Dermis microvascular lymphatic vessel endothelial cell (primary cell): ENCODE results near the gene CDH13. TPM values are rescaled to one million over a fixed set of nuclear protein-coding genes. Genes with fewer than 3 reads are reported as not detected.
A peak's percentile ranks its signal among the peaks of the same experiment; 100 is the strongest.

Source experiments
- DNase-seq, 2 donors: peaks; one replicate each; pipeline versions ENCODE4 v3.0.0 to v3.0.0-alpha.2; 2010; ENCODE audit warnings: low read depth in 2 of 2
- total RNA-seq: library from RNA; depleted of rRNA; stranded (reverse); fragments of >200 nt; gene quantifications from 2 replicates; pipeline ENCODE4 v1.2.1, GENCODE V29; 2014

Gene CDH13
- total RNA-seq, 1 donor from 2014 or later = 68.9 TPM

DNA sequence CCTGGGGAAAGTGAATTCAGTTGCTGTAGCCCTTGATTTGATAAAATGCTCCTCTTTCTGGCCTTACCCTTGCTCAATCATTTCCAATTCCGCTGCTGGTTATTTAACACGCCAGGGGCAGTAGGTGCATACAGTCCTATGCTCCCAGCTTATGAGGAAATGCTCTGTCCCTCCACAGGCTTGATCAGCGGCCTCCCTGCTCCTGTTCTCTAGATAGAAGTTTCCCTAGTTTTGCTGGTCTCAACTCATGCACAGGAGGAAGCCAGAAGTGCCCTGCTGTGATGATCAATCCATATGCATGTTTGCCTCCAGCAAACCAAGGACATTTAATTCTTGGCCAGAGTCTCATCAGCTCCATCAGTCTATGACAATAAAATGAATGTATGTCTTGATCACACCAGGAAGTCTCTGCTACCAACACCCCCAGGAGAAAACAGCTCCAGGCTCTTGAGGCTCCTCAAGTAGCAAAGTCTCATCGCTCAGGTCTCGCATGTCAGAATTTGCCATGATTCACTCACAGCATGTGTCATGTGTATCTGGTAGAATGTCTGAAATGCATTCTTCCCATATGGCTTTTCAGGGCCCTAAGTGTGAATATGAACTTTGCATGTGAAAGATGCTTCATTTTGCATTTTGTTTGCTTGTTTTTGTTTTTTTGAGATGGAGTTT lies 208.9 kb downstream of the CDH13 start:
- DNase-seq = no peak

DNA sequence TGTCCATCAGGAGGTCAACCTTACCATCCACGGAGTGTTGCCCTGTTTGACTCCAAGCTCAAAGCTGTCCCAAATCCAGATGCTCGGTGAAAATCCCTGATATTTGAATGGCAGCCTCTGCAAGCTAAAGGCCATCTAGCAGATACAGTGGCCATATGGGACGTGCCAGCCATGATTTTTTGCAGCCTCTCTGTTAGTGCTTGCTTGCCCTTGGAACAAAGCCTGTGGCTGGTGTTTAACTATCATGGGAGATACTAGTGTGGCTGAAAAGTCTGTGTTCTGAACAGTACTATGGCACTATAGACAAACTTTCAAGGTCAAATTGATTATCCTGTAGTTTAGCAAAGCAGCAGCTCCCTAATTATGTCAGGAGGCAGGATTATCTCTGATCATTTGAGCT lies 214.3 kb downstream of the CDH13 start:
- DNase-seq = no peak

DNA sequence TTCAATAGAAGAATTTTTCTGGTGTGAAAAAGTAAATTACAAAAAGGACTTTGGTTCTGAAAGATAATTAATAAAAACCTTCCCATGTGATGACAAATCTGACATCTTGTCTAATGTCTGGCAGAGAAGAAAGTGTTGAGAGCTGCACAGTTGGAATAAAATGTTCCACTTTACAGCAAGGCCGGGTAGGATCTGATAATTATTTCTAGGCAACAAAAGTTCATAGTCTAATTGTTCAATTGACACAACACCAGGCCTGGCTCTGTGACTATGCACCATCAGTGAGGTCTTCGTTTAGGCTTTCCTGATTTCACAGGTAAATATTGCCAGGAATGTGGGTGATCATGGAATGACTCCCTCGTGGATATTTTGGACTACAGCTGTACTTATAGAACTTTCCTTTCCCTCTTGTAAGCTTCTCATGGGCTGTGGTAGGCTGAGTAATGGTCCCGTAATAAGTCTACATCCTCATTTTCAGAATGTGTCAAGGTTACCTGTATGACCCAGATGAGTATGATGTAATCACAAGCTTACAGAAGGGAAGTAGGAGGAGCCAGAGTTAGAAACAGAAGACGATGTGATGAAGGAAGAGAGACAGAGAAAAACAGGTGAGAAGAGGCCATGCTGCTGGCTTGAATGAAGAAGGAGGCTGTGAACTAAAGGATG lies 217.0 kb downstream of the CDH13 start:
- DNase-seq = no peak

DNA sequence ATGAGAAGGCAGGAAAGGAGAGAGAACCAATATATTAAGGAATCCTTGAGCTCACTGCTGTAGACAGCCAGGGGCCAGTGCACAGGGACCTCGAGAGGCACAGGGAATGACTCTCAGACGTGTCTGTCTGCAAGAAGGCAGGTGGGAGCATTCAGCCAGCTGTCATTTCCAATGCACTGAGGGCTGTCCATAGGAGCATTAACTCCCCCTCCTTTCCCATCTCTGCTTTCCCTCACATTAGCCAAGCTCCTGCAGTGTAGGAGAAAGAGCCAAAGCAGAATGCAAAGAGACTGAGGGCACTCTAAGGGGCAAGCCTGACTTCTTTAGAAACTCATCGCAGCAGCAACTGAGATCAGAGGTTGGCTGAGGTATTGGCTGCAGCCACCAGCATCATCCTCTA lies 218.3 kb downstream of the CDH13 start:
- no peak for DNase-seq

DNA sequence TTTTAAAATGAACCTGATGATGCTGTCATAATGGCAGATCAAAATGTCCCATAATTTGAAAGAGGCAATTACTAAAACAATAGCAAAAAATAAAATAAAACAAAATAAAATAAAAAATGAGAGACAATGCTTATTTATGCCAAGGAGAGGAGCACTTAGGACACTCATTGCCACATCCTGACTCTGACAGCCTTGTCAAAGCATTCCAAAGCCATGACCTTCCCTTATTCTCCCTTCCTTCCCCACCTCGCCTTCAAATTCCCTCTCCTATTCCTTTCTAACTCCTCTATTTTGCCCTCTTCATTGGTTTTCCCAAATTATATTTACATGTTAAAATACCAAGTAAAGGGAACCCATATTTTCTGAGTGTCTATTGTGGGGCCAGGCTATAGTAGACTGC lies 220.0 kb downstream of the CDH13 start:
- DNase-seq = no peak

DNA sequence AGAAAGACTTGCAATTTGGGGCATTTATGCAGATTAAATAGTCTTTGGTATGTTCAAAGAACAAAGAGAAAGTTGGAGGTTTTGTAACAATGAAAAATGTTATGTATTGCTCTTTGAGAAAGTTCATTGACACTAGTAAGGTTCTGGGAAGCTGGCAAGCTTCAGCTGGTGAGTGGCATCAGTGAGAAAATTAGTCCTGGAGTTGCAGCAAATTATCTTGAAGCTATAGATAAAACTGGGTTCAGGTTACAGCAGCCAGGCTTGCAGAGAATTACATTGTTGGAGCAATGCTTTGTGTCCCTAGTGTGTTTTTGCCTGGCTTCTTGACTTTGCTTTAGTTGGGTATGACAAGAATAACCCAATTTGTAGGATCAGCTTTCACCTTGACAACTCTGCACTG lies 221.2 kb downstream of the CDH13 start:
- no peak for DNase-seq

DNA sequence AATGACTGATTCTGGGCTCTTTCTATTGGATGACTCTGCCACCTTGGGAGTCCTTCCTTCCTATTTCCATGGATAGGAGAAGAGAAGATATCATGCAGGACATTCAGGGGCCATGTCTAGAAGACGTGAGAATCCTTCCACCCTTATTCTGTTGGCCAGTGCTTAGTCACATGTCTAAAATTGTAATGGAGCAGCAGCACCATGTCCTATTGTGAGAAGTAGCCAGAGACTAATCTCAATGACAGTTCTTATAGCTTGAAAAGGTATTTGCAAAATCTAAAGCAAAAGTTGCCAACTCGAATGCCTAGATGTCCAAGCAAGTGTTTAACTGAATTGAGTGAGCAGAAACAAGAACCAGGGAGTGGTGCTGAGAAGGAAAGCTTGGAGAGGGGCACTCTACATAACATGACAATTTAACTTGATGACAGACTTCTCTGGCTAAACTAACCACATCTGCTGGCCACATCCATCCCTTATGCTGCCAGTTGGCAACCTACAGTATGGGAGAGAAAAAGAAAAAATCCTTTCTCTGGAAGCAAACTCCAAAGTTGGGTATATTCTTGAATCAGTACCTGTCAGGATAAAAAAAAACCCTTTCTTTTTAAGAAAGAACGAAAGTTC lies 225.7 kb downstream of the CDH13 start:
- DNase-seq = no peak

DNA sequence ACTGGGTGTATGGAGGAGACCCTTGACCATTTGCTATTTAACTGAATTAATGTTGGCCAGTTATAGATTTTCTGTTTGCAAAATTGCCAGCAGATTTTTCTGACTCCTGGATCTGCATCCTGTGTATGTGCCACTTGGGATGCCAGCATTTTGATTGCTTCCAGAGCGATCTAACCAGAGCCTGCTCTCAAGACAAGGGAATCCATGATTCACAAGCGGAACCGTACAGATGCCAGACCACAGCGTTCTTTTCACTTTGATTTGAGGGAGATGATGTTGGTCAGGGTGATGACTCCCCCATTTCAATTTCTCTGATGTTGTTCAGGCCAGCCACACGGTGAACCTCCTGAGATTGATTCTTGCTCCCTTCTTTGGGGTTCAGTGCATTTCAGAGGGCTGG lies 228.7 kb downstream of the CDH13 start:
- DNase-seq = no peak

DNA sequence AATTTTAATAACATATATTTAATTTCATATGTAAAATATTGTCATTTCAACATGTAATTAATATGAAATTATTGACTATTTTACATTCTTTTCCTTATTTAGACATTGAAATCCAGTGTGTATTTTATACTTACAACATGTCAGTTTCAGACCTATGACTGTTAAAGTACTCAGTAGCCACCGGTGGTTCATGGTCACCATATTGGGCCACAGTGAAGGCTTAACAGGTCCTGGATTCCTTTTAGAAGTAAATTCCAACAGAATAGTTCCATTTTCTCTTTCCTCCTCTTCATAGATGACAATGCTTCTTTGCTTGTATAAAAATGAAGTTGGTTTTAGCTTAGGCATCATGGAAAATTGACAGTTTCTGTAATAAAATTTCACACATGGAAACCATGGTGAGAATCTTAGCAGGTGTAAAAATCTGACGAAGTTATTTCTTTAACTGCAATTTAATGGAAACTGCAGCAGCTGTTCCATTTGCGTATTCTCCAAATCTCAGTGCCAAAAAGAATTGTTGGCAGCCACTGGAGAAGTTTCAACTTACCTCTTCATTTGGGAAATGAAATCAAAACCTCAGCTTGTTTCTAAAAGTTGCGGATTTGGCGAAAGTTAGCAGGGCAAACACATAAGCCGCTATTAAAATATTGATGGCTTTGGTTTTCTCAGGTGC lies 231.1 kb downstream of the CDH13 start:
- no peak for DNase-seq

DNA sequence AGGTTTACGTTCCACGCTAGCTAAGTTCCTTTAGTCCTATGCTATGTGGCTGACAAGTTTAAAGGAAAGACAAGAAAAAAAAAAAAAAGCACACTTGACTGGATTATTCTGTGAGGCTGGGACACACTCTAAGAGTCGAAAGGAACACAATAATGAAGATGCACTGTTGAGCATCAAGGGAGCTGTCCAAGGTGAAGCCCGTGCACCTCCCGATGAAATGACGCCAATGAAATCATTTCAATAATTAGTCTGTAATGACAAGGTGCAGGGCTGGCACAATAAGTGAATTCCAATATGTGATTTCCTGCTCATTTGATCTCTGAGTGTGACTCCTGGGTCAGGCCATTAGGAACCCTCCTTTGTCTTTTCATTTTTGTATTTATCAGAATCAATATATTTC lies 232.9 kb downstream of the CDH13 start:
- no peak for DNase-seq

DNA sequence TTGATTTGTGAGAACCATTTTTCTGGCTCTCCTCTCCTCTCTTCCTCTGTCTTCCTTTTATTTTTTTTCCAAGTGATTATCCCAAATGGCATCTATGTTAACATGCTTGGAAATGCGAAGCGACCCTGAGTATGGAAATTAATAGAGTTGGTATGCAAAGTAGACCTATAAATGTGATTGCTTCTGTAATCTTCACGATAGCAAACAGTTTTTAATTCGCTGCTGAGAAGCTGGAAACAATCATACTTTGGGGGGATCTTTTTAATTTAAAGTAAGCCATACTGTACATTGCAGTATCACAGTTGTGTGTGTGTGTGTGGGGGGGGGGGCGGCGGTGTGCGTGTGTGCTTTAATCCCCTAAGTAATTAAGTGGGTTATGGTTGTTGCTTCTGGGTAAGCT lies 233.3 kb downstream of the CDH13 start:
- DNase-seq = no peak

DNA sequence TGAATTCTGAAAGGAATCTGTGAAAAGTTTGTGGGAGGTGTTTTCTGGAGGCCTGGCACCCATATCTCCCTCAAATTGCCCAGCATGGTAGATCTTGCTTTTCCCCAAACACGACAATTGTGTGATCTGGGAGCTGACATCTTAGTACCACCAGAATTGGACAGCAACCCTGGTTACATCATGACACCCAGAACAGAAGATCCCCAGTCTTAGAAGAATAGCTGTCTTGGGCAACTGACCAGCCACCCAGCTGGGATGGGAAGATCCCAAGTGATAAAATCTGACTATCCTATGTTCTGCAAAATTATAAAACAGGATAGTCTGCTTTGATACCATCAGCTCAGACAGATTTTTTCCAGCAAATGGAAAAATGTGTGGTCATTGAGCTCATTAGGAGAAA lies 235.3 kb downstream of the CDH13 start:
- no peak for DNase-seq

DNA sequence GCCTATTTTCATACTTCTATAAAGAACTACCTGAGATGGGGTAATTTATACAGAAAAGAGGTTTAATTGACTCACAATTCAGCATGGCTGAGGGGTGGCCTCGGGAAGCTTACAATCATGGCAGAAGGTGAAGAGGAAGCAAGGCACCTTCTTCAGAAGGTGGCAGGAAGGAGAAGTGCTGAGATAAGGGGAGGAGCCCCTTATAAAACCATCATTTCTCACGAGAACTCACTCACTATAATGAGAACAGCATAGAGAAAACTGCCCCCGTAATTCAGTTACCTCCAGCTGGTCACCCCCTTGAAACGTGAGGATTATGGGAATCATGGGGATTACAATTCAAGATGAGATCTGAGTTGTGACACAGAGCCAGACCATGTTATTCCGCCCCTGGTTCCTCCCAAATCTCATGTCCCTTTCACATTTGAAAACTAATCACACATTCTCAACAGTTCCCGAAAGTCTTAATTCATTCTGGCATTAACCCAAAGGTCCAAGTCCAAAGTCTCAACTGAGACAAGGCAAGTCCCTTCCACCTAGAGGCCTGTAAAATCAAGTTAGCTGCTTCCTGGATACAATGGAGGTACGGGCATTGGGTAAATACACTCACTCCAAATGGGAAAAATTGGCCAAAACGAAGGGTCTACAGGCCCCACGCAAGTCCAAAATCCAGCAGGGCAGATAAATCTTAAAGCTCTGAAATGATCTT lies 237.7 kb downstream of the CDH13 start:
- no peak for DNase-seq

DNA sequence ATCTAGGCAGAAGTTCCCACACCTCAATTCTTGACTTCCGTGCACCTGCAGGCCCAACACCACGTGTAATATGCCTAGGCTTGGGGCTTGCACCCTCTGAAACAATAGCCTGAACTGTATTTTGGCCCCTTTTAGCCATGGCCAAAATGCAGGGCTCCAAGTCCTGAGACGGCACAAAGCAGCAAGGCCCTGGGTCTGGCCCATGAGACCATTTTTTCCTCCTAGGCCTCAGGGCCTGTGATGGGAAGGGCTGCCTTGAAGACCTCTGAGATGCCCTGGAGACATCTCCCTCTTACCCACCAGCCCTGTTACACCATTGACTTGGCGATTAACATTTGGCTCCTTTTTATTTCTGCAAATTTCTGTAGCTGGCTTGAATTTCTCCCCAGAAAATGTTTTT lies 238.6 kb downstream of the CDH13 start:
- DNase-seq = no peak

DNA sequence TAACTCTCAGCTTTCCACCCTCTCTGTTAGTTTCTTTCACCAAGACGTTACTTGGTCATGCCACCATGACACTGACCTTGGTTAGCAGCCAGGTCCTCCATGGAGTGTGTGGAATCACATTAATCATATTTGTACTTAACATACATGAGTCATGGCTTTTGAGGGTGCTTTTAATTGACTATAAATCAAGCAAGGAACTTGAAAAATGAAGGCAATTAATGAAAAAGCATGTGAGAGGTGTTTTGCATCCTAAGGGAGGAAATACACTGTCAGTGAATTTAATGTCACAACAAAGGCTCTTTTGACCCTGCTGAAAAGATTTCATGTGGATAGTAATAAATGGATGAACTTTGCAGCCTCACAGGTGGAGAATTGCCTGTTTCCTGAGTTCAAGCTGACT lies 240.7 kb downstream of the CDH13 start:
- peak in 1 of 2 donors; percentile 14 for DNase-seq

DNA sequence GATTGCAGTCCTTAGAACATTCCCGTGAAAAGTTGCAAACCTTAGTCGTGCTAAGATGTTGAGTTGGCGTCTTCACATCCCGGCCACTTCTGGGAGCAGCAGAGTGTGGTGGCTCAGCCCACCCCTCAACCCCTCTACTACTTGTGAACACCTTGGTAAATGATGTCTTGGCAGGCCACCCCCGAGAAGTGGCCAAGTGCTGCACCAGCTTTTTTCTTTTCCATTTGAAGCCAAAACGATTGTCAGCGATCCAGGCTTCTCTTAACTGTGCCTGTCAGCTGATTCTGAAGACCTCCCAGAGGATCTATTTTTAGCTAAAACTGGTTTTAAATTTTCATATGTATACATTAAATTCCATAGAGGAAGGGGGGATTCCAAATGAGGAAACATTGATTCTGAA lies 247.5 kb downstream of the CDH13 start:
- DNase-seq = no peak

DNA sequence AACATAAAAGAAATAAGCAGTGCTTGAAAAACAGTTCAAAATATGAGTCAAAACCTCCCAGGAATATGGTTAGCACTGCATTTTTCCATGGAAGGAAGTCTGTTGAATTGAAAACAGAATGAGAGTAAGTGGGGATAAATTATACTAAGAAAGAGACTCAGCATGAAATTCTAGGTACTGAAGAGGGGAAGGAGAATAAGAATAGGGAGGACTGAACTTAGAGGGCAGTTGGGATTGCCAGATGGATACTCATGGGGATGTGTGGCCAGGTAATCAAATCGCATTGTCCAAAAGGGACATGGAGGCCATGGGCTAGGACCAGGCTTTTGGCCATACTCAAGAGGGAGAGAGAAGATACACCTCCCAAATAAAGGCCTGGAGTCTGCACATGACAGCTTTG lies 247.9 kb downstream of the CDH13 start:
- no peak for DNase-seq

DNA sequence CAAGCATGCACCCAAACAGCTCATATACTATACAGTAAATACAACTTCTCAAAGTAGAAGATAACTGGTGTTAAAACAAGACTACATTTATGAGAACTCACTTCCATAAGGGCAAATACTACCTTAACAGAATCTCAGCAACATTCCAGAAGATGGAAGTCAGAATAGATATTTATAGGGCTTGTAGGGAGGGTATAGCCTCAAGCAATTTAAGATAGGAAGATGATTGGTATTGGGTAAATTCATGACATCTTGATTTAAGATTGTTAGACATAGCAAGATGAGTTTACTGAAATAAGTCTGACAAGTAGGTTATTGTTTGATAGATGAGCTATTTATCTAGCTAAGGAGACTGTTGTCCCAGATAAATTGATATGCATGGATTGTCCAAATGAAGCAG lies 250.2 kb downstream of the CDH13 start:
- no peak for DNase-seq

DNA sequence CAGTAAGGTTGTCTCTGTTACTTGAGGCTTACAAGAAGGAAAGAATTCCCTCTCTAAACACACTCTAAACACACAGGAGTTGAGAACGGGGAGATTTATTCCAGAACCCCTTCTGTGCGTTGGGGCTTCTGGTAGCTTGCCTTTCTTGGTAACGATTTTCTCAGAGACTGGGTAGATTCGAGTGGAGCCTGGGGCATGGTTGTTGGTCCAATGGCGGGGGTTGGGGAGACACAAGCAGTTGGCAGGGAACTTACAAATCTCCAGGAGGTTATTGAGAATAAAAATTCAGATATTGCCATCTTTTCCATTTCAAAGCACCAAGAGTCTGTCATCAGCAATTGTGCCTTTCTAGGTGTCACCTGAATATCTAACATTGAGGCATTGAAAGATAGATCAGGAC lies 251.7 kb downstream of the CDH13 start:
- no peak for DNase-seq

DNA sequence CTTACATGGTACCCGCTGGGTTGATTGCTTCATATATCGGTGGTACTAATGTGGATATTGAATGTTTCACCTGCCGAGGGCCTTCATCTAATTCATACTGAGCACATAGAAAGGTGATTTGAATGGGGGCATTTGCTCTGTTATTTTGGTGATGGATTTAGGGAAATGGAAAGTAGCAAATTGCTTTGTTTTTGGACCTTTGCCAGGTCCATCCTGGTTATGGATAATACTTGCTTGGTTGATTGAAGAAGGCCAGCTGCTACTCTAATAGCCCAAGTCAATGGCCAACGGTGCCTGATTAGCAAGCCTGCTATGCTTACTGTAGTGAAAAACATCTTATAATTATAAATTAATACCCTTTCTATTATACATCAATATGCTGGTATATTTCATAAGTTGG lies 253.6 kb downstream of the CDH13 start:
- DNase-seq = no peak

DNA sequence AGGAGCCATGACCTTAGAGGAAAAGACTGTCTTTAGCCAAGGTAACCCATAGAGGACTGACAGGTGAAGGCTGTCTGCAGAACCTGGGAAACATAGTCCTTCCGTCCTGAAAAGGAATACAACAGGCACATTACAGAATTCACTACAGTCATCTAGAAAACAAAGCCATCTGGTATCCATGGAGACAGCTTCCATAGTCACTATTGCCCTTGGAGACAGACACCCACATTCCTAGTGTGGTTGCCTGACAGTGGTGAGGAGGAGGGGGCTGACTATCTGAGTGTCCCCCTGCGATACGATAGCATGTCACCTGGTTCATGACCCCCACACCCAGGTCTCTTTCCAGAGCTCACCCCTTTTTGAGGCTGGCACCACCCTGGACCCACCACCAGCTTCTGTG lies 254.7 kb downstream of the CDH13 start:
- peak in 1 of 2 donors; percentile 16 for DNase-seq

DNA sequence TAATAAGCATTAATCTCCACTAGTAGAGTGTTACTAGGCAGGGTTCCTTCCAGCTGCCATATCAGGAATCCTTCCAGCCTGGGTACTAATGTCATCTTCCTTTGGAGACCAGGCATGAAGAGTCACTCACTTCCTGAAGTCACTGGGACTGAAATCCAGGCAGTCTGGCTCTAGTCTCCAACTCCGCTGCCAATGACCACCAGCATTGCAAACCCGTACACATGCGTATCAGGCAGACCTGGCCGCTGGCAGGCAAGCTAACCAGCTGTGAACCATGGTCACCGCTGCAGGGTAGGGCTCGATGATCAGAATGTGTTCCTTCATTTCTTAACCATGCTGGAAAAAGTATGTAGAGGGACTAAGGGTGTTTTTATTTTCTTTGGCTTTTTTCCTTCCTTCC lies 255.5 kb downstream of the CDH13 start:
- DNase-seq = peak; percentile 54 to 56
